Measurements from ENCODE around the gene TCHP. TPM values are rescaled to one million over a fixed set of nuclear protein-coding genes. Genes with fewer than 3 reads are reported as not detected.
"Not testable (repeated sequence)": the region's sequence is repeated elsewhere in the genome, so short reads cannot be mapped to it uniquely, and the experiment has no call there.

Gene TCHP
- polyA plus RNA-seq, 4 donors, result 7.0 to 25.5 (median 11.5) TPM

DNA sequence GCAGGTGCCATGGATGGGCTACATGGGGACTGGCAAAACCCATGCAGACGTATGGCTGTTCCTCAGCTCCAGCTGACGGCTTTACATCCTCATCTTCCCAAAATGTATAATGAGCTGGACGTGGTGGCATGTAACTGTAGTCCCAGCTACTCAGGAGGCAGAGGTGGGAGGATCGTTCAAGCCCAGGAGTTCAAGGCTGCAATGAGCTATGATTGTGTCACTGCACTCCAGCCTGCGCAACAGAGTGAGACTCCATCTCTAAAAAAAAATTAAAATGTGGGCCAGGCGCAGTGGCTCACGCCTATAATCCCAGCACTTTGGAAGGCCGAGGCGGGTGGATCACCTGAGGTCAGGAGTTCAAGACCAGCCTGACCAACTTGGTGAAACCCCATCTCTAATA is 37.6 kb upstream of the TCHP start:
- 93 to 95% (median 94%) methylated on average over 9 of the region's 9 CpGs for WGBS, 3 donors
- H3K9me3 ChIP-seq (ENCODE audit: control insufficient read depth in 2 of 2, insufficient read depth in 1 of 2, low read depth in 1 of 2, low read length in 1 of 2); H3K27me3 ChIP-seq (ENCODE audit: control insufficient read depth in 3 of 3, insufficient read depth in 3 of 3, low read length in 3 of 3); H3K27ac ChIP-seq (ENCODE audit: low read depth in 1 of 3, low read length in 2 of 3); H3K4me3 ChIP-seq (ENCODE audit: low read depth in 1 of 3, low read length in 3 of 3); FAIRE-seq; DNase-seq: not testable (repeated sequence)
- Histone ChIP-seq H3K4me1 (ENCODE audit: control insufficient read depth in 3 of 3, insufficient read depth in 2 of 3, low read depth in 1 of 3, low read length in 2 of 3) (peaks cover 4 to 37% (median 11%) of the 10 kb centered on the region in 3 donors), H3K36me3 (ENCODE audit: control insufficient read depth in 3 of 3, insufficient read depth in 2 of 3, low read depth in 1 of 3, low read length in 3 of 3) (peaks cover 0 to 25% (median 3%) of the 10 kb centered on the region in 3 donors)

DNA sequence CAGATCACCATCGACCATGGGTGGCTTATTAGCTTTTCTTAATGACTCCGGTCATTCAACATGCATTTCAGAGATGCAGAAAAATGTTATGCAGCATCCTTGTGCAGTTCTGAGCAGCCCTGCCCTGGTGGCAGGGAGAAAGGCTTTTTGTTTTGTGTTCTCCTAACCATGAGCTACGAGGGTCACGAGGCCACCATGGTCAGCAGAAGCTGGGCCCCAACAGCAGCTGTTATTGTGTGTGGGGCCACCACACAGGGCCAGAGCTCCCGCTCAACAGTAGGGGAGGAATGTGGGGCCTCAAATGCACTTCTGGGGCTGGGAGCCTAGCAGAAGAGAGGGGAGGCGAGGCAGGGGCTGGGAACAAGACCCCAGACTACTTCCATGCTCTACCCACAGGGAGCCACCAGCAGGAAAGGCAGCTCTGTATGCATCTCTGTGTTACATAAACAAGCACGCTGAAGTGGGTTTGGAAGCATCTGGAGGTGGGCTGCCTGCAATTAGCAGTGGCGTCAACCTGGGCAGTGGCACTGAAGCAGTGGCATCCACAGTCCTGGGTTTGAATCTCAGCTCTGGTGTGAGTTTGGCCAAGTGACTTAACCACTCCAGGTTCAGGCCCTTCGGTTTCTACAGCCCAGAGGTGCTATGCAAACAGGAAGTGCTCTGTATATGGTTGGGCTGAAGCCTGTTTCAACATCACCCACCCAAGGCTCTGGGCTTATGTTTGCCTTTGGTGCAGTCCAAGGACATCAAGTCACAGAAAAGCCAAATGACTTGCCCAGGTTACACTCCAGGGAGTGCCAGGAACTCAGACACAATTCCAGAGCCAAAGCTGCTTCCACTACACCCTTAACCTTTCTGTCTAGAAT is 36.0 kb upstream of the TCHP start:
- Histone ChIP-seq H3K4me3 (ENCODE audit: low read depth in 1 of 3, low read length in 3 of 3) (no peak overlapping the region), H3K36me3 (ENCODE audit: control insufficient read depth in 3 of 3, insufficient read depth in 2 of 3, low read depth in 1 of 3, low read length in 3 of 3) (peaks cover 0 to 13% (median 0%) of the 10 kb centered on the region in 3 donors), H3K27ac (ENCODE audit: low read depth in 1 of 3, low read length in 2 of 3) (peak overlapping the region in 1 of 3 donors; percentile 6), H3K27me3 (ENCODE audit: control insufficient read depth in 3 of 3, insufficient read depth in 3 of 3, low read length in 3 of 3) (no peaks in the 10 kb centered on the region), H3K9me3 (ENCODE audit: control insufficient read depth in 2 of 2, insufficient read depth in 1 of 2, low read depth in 1 of 2, low read length in 1 of 2) (no peaks in the 10 kb centered on the region), H3K4me1 (ENCODE audit: control insufficient read depth in 3 of 3, insufficient read depth in 2 of 3, low read depth in 1 of 3, low read length in 2 of 3) (peaks cover 4 to 37% (median 11%) of the 10 kb centered on the region in 3 donors)
- FAIRE-seq (no peak), DNase-seq (peak; percentile 59 to 60)
- 74 to 77% (median 75%) methylated on average over 9 of the region's 9 CpGs for WGBS, 3 donors

DNA sequence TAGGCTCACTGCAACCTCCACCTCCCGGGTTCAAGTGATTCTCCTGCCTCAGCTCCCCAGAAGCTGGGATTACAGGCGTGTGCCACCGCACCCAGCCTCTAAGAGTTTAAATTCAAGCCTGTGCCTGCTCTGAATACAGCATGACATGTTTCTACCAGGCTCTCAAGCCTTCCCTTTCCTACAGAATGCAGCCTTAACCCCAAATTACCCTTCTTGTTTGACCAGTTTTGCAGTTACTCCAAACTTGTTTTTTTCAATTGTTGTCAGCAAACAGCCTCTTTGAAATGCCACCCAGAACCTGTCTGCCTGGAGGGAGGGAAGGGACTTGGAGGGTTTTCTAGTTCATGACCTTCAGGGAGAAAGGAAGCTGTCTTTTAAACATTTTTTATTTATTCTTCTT is 35.2 kb upstream of the TCHP start:
- Histone ChIP-seq H3K4me1 (ENCODE audit: control insufficient read depth in 3 of 3, insufficient read depth in 2 of 3, low read depth in 1 of 3, low read length in 2 of 3) (peaks cover 4 to 37% (median 11%) of the 10 kb centered on the region in 3 donors), H3K27me3 (ENCODE audit: control insufficient read depth in 3 of 3, insufficient read depth in 3 of 3, low read length in 3 of 3) (no peaks in the 10 kb centered on the region), H3K36me3 (ENCODE audit: control insufficient read depth in 3 of 3, insufficient read depth in 2 of 3, low read depth in 1 of 3, low read length in 3 of 3) (peaks cover 0 to 13% (median 0%) of the 10 kb centered on the region in 3 donors), H3K9me3 (ENCODE audit: control insufficient read depth in 2 of 2, insufficient read depth in 1 of 2, low read depth in 1 of 2, low read length in 1 of 2) (no peaks in the 10 kb centered on the region), H3K27ac (ENCODE audit: low read depth in 1 of 3, low read length in 2 of 3) (no peak overlapping the region), H3K4me3 (ENCODE audit: low read depth in 1 of 3, low read length in 3 of 3) (no peak overlapping the region)
- 60 to 79% (median 75%) methylated on average over 3 of the region's 3 CpGs for WGBS, 3 donors
- FAIRE-seq (no peak), DNase-seq (no peak)

DNA sequence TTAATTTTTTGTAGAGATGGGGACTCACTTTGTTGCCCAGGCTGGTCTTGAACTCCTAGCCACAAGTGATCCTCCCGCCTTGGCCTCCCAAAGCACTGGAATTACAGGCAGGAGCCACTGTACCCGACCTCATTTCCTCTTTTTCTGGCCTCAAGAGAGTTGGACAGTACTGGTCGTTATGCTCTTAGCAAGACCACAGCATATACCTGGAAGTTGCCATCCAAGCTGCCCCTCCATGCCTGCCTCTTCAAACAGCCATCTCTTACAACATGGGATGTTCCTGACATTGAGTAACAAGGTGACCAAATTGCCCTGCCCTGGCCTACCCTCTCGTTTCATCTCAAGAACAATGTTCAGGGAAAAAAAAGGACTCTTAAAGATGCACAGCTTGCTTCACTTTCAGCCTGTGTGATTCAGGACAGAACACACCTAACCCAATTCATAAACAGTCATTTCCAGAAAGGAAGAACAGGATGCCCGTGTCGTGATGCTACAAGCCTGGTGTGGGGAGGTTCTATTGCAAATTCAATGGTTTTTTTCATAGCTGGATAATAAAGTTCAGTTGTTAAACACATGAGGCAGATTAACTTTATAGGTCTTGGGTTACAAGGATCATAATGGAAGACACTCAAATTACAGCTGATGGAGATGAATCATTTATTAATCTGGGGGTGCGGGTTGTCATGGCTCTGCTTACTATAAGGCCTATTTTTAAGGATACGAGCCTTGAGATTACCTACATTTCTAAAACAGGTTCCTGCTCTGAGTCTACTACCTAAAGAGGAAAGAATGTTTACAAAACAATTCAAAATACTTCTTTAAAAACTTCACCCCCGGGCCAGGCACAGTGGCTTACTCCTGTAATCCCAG is 31.7 kb upstream of the TCHP start:
- FAIRE-seq (no peak), DNase-seq (no peak)
- Histone ChIP-seq H3K36me3 (ENCODE audit: control insufficient read depth in 3 of 3, insufficient read depth in 2 of 3, low read depth in 1 of 3, low read length in 3 of 3) (peaks cover 0 to 4% (median 0%) of the 10 kb centered on the region in 3 donors), H3K9me3 (ENCODE audit: control insufficient read depth in 2 of 2, insufficient read depth in 1 of 2, low read depth in 1 of 2, low read length in 1 of 2) (no peaks in the 10 kb centered on the region), H3K4me1 (ENCODE audit: control insufficient read depth in 3 of 3, insufficient read depth in 2 of 3, low read depth in 1 of 3, low read length in 2 of 3) (peaks cover 4 to 30% (median 6%) of the 10 kb centered on the region in 3 donors), H3K27ac (ENCODE audit: low read depth in 1 of 3, low read length in 2 of 3) (no peak overlapping the region), H3K27me3 (ENCODE audit: control insufficient read depth in 3 of 3, insufficient read depth in 3 of 3, low read length in 3 of 3) (no peaks in the 10 kb centered on the region), H3K4me3 (ENCODE audit: low read depth in 1 of 3, low read length in 3 of 3) (no peak overlapping the region)
- 79 to 81% (median 79%) methylated on average over 9 of the region's 9 CpGs for WGBS, 3 donors

DNA sequence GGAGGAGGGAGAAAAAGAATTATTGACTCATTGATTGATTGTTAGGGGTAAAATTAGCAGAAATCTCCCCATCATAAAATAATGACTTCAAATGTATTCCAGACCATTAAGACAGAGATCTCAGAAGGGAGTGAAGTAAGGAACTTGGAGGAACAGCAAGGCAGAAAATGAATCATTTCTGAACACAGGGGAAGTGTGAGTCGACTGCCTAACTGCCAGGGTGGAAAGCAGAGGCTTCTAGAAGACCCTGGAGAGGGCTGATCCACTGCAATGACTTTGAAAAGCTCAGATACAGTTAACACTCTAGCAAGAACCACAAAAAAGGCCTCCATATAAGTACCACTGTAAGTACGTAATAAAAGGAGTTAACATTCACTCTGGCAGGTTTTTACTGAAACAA is 29.4 kb upstream of the TCHP start:
- Histone ChIP-seq H3K4me1 (ENCODE audit: control insufficient read depth in 3 of 3, insufficient read depth in 2 of 3, low read depth in 1 of 3, low read length in 2 of 3) (peaks cover 4 to 16% (median 4%) of the 10 kb centered on the region in 3 donors), H3K4me3 (ENCODE audit: low read depth in 1 of 3, low read length in 3 of 3) (no peak overlapping the region), H3K36me3 (ENCODE audit: control insufficient read depth in 3 of 3, insufficient read depth in 2 of 3, low read depth in 1 of 3, low read length in 3 of 3) (peaks cover 0 to 4% (median 0%) of the 10 kb centered on the region in 3 donors), H3K27me3 (ENCODE audit: control insufficient read depth in 3 of 3, insufficient read depth in 3 of 3, low read length in 3 of 3) (no peaks in the 10 kb centered on the region), H3K27ac (ENCODE audit: low read depth in 1 of 3, low read length in 2 of 3) (no peak overlapping the region), H3K9me3 (ENCODE audit: control insufficient read depth in 2 of 2, insufficient read depth in 1 of 2, low read depth in 1 of 2, low read length in 1 of 2) (no peaks in the 10 kb centered on the region)
- DNase-seq (no peak), FAIRE-seq (no peak)
- WGBS, 3 donors, result 67 to 88% (median 76%) methylated on average over 2 of the region's 2 CpGs

DNA sequence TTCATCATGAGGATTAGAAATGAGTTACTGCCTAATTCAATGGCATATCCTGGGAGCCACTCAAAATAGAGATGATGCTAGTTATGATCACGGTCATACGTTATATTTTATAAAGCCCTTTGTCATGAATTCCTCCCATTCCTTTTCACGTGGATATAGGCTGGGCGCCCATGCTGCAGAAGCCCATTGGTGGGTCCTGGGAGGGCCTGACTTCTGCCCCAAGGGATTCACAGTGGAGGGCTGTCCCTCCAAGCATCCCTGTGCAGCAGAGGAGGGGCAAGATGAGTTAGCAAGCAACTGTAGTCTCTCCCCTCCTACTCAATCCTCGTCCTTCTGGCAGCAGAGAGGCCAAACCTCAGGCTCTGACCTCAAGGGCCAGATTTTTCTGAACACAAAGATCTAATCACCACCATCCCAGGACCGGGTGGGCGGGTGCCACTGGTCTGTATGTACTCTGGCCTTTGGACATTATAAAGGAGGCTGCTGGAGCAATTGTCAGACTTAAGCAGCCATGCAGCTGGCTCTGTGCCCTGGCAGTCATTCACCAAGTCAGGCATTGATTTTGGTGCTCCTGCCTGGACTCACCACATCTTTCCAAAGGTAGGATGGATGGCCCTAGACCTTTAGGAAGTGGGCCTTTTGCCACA is 28.3 kb upstream of the TCHP start:
- Histone ChIP-seq H3K27me3 (ENCODE audit: control insufficient read depth in 3 of 3, insufficient read depth in 3 of 3, low read length in 3 of 3) (no peaks in the 10 kb centered on the region), H3K9me3 (ENCODE audit: control insufficient read depth in 2 of 2, insufficient read depth in 1 of 2, low read depth in 1 of 2, low read length in 1 of 2) (no peaks in the 10 kb centered on the region), H3K27ac (ENCODE audit: low read depth in 1 of 3, low read length in 2 of 3) (peak overlapping the region in 2 of 3 donors; percentile 26 to 56), H3K4me1 (ENCODE audit: control insufficient read depth in 3 of 3, insufficient read depth in 2 of 3, low read depth in 1 of 3, low read length in 2 of 3) (peaks cover 4 to 20% (median 4%) of the 10 kb centered on the region in 3 donors), H3K4me3 (ENCODE audit: low read depth in 1 of 3, low read length in 3 of 3) (no peak overlapping the region), H3K36me3 (ENCODE audit: control insufficient read depth in 3 of 3, insufficient read depth in 2 of 3, low read depth in 1 of 3, low read length in 3 of 3) (peaks cover 0 to 4% (median 0%) of the 10 kb centered on the region in 3 donors)
- DNase-seq (peak; percentile 78 to 88), FAIRE-seq (no peak)
- WGBS, 3 donors, result 42 to 68% (median 49%) methylated on average over 7 of the region's 7 CpGs

DNA sequence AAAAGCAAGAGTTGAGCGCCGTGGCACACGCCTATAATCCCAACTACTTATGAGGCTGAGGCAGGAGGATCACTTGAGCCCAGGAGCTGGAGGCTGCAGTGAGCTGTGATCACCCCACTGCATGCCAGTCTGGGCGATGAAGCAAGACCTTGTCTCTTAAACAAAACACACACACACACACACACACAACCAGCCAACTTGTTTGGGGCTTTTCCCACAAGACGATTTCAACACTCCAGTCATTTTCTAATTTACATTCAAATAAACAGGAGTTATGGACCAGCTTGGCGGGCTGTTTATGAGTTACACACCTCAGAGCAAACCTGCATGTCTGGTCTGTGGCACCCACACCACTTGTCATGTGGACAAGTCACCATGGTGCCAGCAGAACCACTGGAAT is 26.4 kb upstream of the TCHP start:
- peaks cover 4 to 25% (median 8%) of the 10 kb centered on the region in 3 donors for H3K4me1 ChIP-seq (ENCODE audit: control insufficient read depth in 3 of 3, insufficient read depth in 2 of 3, low read depth in 1 of 3, low read length in 2 of 3)
- no peaks in the 10 kb centered on the region for H3K27me3 ChIP-seq (ENCODE audit: control insufficient read depth in 3 of 3, insufficient read depth in 3 of 3, low read length in 3 of 3)
- peaks cover 0 to 4% (median 0%) of the 10 kb centered on the region in 3 donors for H3K36me3 ChIP-seq (ENCODE audit: control insufficient read depth in 3 of 3, insufficient read depth in 2 of 3, low read depth in 1 of 3, low read length in 3 of 3)
- H3K27ac ChIP-seq (ENCODE audit: low read depth in 1 of 3, low read length in 2 of 3), result no peak overlapping the region
- H3K9me3 ChIP-seq (ENCODE audit: control insufficient read depth in 2 of 2, insufficient read depth in 1 of 2, low read depth in 1 of 2, low read length in 1 of 2), result no peaks in the 10 kb centered on the region
- DNase-seq (no peak), FAIRE-seq (no peak)
- 91 to 96% (median 95%) methylated on average over 6 of the region's 6 CpGs for WGBS, 3 donors
- H3K4me3 ChIP-seq (ENCODE audit: low read depth in 1 of 3, low read length in 3 of 3), result no peak overlapping the region

Measured in small intestine (tissue), 7 donors.